Ovary (tissue), 9 donors: ENCODE data around the gene THY1. TPM values are rescaled to one million over a fixed set of nuclear protein-coding genes. Genes with fewer than 3 reads are reported as not detected.

Source experiments
- DNase-seq, 5 donors: peaks; one replicate each; pipeline ENCODE4 v3.0.0-alpha.2; 2019 to 2020
- H3K27ac ChIP-seq, 2 donors: fragments of 200-600 bp; one replicate each; pipeline versions ENCODE4 v1.5.1 to v1.8.0; 2019 to 2022
- H3K27me3 ChIP-seq: fragments of 200-600 bp; one replicate; pipeline ENCODE4 v1.8.0; 2022
- H3K36me3 ChIP-seq: fragments of 200-600 bp; sonication (generic); one replicate; pipeline ENCODE4 v1.5.1; 2019
- H3K4me1 ChIP-seq: one replicate; pipeline ENCODE4 v1.8.1; 2013; ENCODE audit warnings: mild to moderate bottlenecking, moderate library complexity; ENCODE audit not compliant: insufficient read depth
- H3K4me3 ChIP-seq: fragments of 200-600 bp; sonication (generic); one replicate; pipeline ENCODE4 v1.5.1; 2017
- H3K9me3 ChIP-seq, 2 donors: fragments of 200-600 bp in 1 of 2; sonication (generic) in 1 of 2; one replicate each; pipeline versions ENCODE4 v1.5.1 to v1.8.1; 2013 to 2019; ENCODE audit warnings: mild to moderate bottlenecking in 1 of 2, moderate library complexity in 1 of 2
- EP300 ChIP-seq: sonication (generic); formaldehyde crosslinking; IDR thresholded peaks from one replicate; pipeline ENCODE4 v1.6.1; 2017; ENCODE audit warnings: antibody characterized with exemption
- POLR2A ChIP-seq: fragments of 450-650 bp; IDR thresholded peaks from one replicate; pipeline ENCODE4 v1.6.1; 2017; ENCODE audit warnings: antibody characterized with exemption, mild to moderate bottlenecking, moderate library complexity
- WGBS, 3 donors: extraction: QIAGEN DNeasy Blood & Tissue Kit in 1 of 3; methylation state at CpG; one replicate each; pipeline versions ENCODE4 v1.1.5 to v1.1.7; 2013 to 2017; 5-methylcytosine and 5-hydroxymethylcytosine counted together
- intact Hi-C, 4 donors: fragments of 100-400 bp; cut with DNase I; formaldehyde crosslinking; loops; one replicate each; pipeline versions ENCODE4 v1.11.0 to v1.15.1; 2022 to 2023
- polyA plus RNA-seq, 2 donors: library from polyadenylated mRNA; stranded (reverse); fragments of 200-250 nt in 1 of 2; fragments of 350-450 nt in 1 of 2; fragmentation: Illumina TruSeq in 1 of 2; extraction: RNeasy Lipid Tissue Mini Kit (QIAGEN cat#74804) in 1 of 2; gene quantifications; one replicate each; pipeline ENCODE4 v1.2.3, GENCODE V29; 2013 to 2014
- total RNA-seq, 7 donors: library from RNA; depleted of rRNA in 2 of 7; stranded (reverse); fragments of >200 nt in 2 of 7; fragmentation: NEBNext Ultra II Directional in 3 of 7; extraction: Animal tissue kit (Norgen Biotek cat#: 25700) in 3 of 7; gene quantifications; one replicate each; pipeline versions ENCODE4 v1.1.0 to v1.2.4, GENCODE V29; 2016 to 2023
- TF ChIP-seq, protein P1 (sequence below), 3 donors: fragments of 450-650 bp in 2 of 3; fragments of 200-600 bp in 1 of 3; IDR thresholded peaks; one replicate each; pipeline versions ENCODE4 v1.5.1 to v1.8.0; 2016 to 2022; ENCODE audit warnings: antibody characterized with exemption in 3 of 3, mild to moderate bottlenecking in 1 of 3
- donor health status: DM: no; HTN: no; CAD: no; lungs with moderate emphysema.
- donor health status: DM: no; HTN: no; CAD: no.
- donor health status: Bipolar disorder and iron deficiency.
- donor health status: DM: yes; HTN: yes; CAD: no.
- donor health status: DM: no; HTN: no; CAD: no.
- donor health status: DM: yes; HTN: yes; CAD: no.

The THY1 gene
- total and polyA plus RNA-seq, 9 donors = 0.36 to 123 (median 15.0) TPM

DNA sequence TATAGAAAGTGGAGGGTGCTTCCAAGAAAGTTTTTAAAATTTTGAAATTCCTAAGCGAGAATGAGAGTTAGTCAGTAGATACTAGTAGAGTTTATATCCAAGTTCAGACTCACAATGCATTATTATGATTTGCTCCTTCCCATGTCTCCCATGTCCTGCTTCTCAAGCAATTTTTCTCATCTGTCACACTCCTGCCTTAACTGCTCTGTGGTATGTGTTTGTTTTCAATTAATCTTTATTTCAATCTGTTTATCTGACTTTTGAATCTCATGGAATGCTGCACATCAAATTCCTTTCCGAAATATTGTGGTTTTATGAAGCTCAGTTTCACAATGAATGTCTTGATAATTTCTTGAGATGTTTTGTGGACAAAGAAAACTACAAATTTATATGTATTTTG lies 18.1 kb downstream of the THY1 start:
- WGBS, 3 donors = 68 to 77% (median 71%) methylated on average over 2 of the region's 2 CpGs

DNA sequence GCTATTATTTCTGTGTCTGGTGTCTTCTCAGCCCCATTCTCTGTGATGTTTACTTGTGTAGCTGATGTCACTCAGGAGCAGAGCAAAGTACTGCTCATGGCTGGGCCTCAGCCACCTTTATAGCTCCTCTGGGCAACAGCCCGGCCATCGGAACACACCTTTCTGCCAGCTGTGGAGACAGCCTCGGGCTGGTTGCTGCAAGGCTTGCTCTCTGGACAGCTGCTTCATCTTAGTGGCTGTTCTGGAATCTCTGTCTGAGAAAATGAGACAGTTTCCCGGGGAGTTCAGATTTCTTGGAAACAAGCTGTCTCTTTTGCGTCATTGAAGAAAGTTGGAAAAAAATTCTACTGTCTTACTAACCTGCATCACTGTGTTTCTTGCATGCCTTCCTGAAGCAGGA lies 20.0 kb downstream of the THY1 start:
- intact Hi-C loops = no loop called here
- Histone ChIP-seq H3K27ac (no peak overlapping the region), H3K9me3 (peaks cover 0 to 7% of the 10 kb centered on the region in 2 donors), H3K4me1 (no peaks in the 10 kb centered on the region), H3K36me3 (no peaks in the 10 kb centered on the region), H3K4me3 (no peak overlapping the region), H3K27me3 (no peaks in the 10 kb centered on the region)
- DNase-seq = no peak
- WGBS, 3 donors = 56 to 64% (median 62%) methylated on average over 5 of the region's 5 CpGs
- TF ChIP-seq, protein P1, sequence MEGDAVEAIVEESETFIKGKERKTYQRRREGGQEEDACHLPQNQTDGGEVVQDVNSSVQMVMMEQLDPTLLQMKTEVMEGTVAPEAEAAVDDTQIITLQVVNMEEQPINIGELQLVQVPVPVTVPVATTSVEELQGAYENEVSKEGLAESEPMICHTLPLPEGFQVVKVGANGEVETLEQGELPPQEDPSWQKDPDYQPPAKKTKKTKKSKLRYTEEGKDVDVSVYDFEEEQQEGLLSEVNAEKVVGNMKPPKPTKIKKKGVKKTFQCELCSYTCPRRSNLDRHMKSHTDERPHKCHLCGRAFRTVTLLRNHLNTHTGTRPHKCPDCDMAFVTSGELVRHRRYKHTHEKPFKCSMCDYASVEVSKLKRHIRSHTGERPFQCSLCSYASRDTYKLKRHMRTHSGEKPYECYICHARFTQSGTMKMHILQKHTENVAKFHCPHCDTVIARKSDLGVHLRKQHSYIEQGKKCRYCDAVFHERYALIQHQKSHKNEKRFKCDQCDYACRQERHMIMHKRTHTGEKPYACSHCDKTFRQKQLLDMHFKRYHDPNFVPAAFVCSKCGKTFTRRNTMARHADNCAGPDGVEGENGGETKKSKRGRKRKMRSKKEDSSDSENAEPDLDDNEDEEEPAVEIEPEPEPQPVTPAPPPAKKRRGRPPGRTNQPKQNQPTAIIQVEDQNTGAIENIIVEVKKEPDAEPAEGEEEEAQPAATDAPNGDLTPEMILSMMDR (IDR thresholded peaks at IDR 0.05) = no peak
- TF ChIP-seq EP300 = no peak
- no peak for TF ChIP-seq POLR2A

More for the DNA sequence above, 18.1 kb downstream of the THY1 start:
- H3K9me3 ChIP-seq = peaks cover 0 to 7% of the 10 kb centered on the region in 2 donors
- H3K27me3 ChIP-seq = no peaks in the 10 kb centered on the region
- TF ChIP-seq POLR2A = no peak
- TF ChIP-seq, protein P1 (IDR thresholded peaks at IDR 0.05) = no peak
- TF ChIP-seq EP300 = no peak
- intact Hi-C loops = no loop called here
- no peak overlapping the region for H3K4me3 ChIP-seq
- no peak for DNase-seq
- no peaks in the 10 kb centered on the region for H3K4me1 ChIP-seq
- no peaks in the 10 kb centered on the region for H3K36me3 ChIP-seq
- H3K27ac ChIP-seq = no peak overlapping the region

DNA sequence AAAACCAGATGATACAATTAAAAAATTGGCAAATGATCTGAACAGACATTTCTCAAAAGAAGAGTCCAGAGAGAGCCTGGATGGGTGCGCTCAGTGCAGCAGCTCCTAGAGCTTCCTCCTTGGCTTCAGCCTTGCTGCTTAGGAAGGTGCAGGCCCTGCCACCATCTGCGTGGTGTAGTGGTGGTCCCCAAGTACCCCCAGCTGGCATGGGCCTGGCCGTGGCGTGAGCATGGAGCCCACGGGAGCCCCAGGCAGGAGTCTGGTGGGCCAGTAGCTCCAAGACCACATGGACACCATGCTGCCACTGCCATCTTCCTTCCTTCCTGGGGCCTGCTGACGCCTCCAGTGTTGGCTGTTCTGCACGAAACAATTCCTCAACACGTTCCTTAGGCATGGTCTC lies 20.5 kb downstream of the THY1 start:
- H3K4me3 ChIP-seq = no peak overlapping the region
- TF ChIP-seq, protein P1 (IDR thresholded peaks at IDR 0.05) = no peak
- TF ChIP-seq POLR2A (no peak), EP300 (no peak)
- H3K4me1 ChIP-seq = no peaks in the 10 kb centered on the region
- no peak for DNase-seq
- no peak overlapping the region for H3K27ac ChIP-seq
- H3K27me3 ChIP-seq = no peaks in the 10 kb centered on the region
- H3K9me3 ChIP-seq = peaks cover 0 to 7% of the 10 kb centered on the region in 2 donors
- H3K36me3 ChIP-seq = no peaks in the 10 kb centered on the region
- intact Hi-C loops = no loop called here
- 88 to 99% (median 92%) methylated on average over 8 of the region's 8 CpGs for WGBS, 3 donors

DNA sequence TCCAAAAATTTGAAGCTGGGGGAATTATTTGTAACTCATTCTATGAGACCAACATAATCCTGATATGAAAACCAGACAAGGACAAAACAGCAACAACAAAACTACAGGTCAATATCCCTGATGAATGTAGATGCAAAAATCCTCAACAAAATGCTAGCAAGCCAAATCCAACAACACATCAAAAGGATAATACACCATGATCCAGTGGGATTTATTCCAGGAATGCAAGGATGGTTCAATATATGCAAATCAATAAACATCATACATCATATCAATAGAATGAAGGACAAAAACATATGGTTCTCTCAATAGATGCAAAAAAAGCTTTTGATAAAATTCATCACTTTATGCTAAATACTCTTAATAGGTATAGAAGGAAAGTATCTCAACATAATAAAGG lies 22.1 kb downstream of the THY1 start:
- Histone ChIP-seq H3K27me3 (no peaks in the 10 kb centered on the region), H3K36me3 (no peaks in the 10 kb centered on the region), H3K27ac (no peak overlapping the region), H3K4me3 (no peak overlapping the region), H3K4me1 (no peaks in the 10 kb centered on the region), H3K9me3 (peaks cover 0 to 7% of the 10 kb centered on the region in 2 donors)
- intact Hi-C loops = no loop called here
- no peak for DNase-seq
- no peak for TF ChIP-seq EP300
- TF ChIP-seq, protein P1 (IDR thresholded peaks at IDR 0.05) = no peak
- TF ChIP-seq POLR2A = no peak

DNA sequence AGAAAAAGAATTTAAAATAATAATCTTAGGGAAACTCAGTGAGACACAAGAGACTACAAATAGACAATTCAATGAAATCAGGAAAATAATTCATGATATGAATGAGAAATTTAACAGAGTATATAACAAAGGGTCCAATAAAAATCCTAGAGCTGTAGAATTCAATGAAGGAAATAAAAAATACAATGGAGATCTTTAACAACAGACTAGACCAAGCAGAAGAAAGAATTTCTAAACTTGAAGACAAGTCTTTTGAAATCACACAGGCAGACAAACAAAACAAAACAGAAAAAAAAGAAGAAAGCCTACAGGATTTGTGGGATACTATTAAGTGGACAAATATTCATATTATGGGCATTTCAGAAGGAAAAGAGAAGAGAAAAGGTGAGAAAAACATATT lies 25.2 kb downstream of the THY1 start:
- no peaks in the 10 kb centered on the region for H3K36me3 ChIP-seq
- no peak for TF ChIP-seq POLR2A
- intact Hi-C loops = no loop called here

More for the DNA sequence above, 25.2 kb downstream of the THY1 start:
- Histone ChIP-seq H3K27me3 (no peaks in the 10 kb centered on the region), H3K4me1 (no peaks in the 10 kb centered on the region), H3K9me3 (peaks cover 0 to 7% of the 10 kb centered on the region in 2 donors), H3K4me3 (no peak overlapping the region), H3K27ac (no peak overlapping the region)
- DNase-seq = no peak
